GM12873 (cell line): ENCODE measurements around the gene TEC.

Experiments
- TF ChIP-seq, protein P1 (sequence below): IDR thresholded peaks from 2 replicates; pipeline ENCODE4 v1.5.1; 2012; ENCODE audit warnings: low read depth, mild to moderate bottlenecking, moderate library complexity, low read length, control low read depth; ENCODE audit not compliant: insufficient read depth; ENCODE audit errors: missing control alignments

The TEC gene

DNA sequence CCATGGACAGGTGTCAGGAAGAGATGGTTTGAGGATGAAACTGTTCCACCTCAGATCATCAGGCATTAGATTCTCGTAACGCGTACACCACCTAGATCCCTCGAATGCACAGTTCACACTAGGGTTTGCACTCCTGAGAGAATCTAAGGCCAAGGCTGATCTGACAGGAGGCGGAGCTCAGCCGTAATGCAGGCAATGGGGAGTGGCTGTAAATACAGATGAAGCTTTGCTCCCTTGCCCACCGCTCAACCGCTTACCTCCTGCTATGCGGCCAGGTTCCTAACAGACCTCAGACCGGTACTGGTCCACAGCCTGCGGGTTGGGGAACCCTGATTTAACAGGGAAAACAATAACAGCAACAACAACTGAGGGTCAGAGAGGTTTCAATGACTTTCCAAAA lies 2.0 kb upstream of the TEC start:
- TF ChIP-seq, protein P1, sequence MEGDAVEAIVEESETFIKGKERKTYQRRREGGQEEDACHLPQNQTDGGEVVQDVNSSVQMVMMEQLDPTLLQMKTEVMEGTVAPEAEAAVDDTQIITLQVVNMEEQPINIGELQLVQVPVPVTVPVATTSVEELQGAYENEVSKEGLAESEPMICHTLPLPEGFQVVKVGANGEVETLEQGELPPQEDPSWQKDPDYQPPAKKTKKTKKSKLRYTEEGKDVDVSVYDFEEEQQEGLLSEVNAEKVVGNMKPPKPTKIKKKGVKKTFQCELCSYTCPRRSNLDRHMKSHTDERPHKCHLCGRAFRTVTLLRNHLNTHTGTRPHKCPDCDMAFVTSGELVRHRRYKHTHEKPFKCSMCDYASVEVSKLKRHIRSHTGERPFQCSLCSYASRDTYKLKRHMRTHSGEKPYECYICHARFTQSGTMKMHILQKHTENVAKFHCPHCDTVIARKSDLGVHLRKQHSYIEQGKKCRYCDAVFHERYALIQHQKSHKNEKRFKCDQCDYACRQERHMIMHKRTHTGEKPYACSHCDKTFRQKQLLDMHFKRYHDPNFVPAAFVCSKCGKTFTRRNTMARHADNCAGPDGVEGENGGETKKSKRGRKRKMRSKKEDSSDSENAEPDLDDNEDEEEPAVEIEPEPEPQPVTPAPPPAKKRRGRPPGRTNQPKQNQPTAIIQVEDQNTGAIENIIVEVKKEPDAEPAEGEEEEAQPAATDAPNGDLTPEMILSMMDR, result no peak

DNA sequence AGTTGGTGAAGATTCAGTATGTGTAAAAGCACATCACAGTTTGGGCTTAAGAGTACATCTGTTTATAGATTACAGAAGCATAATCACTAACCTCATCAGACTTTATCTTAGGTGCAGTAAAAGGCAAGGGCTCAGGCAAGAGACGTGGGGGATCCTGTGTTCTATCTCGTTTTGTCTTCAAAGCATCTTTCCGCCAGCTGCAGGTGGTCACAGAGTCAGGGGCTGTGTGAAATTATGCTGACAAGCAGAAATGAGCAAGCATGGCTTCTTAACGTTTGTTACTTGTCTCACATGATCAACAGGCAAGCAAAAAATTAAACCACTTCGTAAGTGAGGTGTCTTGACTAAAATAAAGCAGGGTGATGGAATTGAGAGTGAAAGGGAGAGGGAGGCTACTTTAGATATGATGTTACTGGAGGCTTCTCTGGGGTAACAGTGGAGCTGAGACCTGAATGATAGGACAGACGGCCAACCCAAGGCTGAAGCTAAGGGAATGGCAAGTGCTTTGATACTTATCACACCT lies 1.4 kb upstream of the TEC start:
- TF ChIP-seq, protein P1, result no peak

DNA sequence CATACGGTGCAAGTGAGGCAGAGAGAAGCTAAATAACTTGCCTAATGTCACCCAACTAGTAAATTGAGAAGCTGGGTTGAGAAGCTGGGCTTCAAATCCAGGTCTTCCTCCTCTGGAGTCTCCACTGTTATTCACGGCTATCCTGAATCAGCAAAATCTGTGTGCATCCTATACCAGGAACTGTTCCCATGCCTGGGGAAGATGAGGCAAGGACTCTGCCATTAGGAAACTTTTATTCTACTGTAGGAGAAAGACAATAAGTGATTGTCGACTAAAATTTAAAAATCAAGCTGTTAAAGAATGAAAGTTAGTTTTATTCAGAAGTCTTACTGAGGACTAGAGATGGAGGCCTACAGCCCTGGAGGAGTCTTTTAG lies 872 bp upstream of the TEC start:
- TF ChIP-seq, protein P1, result no peak

DNA sequence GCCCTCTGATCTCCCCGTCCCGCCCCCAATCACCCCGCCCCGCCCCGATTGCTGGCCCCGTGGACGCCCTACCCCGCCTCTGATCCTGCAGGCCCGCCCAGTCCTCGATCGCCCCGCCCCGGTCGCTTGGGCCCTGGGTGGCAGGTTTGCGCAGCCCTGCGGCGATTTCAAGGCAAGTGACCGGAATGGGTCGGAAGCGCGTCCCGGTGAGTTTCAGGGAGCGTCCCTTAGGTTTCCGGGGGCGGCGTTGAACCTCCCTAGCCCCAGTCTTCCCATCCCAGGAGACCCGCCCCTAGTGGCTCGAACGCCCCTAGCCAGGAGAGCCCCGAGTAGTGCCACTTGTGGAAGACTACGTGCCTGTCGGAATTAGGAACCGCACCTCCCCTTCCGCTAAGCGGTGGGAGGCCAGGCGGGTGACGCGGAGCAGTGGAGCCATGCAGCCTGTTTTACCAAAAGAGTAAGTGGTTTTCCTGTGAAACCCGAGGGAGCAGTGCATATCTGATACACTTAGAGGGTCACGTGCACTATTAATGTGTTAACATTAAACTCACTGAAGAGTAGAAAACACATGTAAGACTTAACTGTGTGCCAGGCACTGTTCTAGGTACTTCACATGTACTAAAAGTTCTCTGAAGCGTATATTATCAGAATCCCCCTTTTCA lies 354 bp upstream of the TEC start:
- TF ChIP-seq, protein P1, result peak; percentile 32

DNA sequence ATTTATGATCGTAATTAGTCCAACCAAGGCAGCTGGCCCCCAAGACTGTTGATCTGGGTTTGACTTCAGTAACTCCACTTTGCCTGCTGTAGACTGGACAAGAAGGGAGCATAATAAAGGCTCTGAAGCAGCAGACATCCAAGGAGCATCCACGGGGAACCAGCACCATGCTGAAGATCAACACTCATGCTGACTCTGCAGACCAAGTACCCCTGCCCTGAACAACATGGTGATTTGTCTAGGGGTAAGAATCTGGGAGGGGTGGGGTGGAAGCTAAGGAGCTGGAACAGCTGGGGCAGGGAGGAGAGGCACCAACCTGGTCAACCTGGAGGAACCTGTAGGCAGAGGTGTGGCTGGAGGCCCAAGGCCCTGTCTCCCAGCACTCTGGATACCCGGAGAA lies 2.1 kb downstream of the TEC start:
- TF ChIP-seq, protein P1, result no peak

DNA sequence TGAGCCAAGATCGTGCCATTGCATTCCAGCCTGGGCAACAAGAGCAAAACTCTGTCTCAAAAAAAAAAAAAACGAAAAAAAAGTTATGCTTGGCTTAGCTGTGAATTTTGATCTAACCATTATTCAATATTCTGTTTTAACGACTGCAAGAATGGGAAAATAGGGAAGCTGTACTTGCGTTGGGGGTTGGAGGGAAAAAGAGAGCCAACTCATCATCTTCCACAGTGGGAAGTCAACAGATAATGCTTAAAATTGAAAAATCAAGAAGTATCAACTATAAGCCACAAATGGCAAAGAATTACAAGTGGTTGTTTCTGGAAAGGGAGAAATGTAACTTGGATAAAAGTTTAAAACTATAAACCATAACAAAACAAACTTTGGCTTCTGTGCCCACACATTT lies 2.9 kb downstream of the TEC start:
- TF ChIP-seq, protein P1, result no peak

DNA sequence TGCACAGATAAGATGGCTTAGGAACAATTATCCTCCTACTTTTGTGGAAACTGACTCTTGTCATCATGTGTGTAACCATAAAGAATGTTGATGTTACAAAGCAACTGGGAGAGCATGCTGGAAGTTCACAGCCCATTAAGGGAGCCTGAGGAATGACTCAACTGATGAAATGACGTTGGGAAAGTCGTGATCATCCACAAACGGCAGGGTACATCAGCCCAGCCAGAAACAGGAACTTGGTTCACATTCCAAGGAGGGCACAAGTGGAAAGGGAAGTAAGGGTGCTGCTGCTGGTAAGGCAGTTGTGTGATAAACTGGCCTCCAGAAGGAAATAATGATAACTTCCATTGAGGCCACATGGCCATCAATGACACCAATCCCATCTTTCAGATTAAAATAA lies 6.7 kb downstream of the TEC start:
- TF ChIP-seq, protein P1, result no peak
